HEK293 (cell line): ENCODE data around the gene POU2AF1.

Experiments
- HOXA7 ChIP-seq: sonication (generic); formaldehyde crosslinking; IDR thresholded peaks from 2 replicates; pipeline ENCODE4 v1.8.1; 2022; ENCODE audit warnings: missing genetic modification reagents, borderline replicate concordance
- KLF1 ChIP-seq: fragments of 450-650 bp; formaldehyde crosslinking; IDR thresholded peaks from 2 replicates; pipeline ENCODE4 v1.5.1; 2016; ENCODE audit warnings: missing biosample characterization, missing genetic modification characterization
- KLF10 ChIP-seq: fragments of 450-650 bp; IDR thresholded peaks from 2 replicates; pipeline ENCODE4 v1.5.1; 2018; ENCODE audit warnings: missing biosample characterization, mild to moderate bottlenecking, missing genetic modification characterization
- KLF7 ChIP-seq: fragments of 450-650 bp; formaldehyde crosslinking; IDR thresholded peaks from 2 replicates; pipeline ENCODE4 v1.5.1; 2016; ENCODE audit warnings: missing biosample characterization, missing genetic modification characterization, borderline replicate concordance
- KLF8 ChIP-seq: fragments of 450-650 bp; formaldehyde crosslinking; IDR thresholded peaks from 2 replicates; pipeline ENCODE4 v1.5.1; 2016; ENCODE audit warnings: missing biosample characterization, missing genetic modification characterization
- RBAK ChIP-seq: fragments of 450-650 bp; formaldehyde crosslinking; IDR thresholded peaks from 2 replicates; pipeline ENCODE4 v1.5.1; 2016; ENCODE audit warnings: missing biosample characterization, missing genetic modification characterization
- ZNF302 ChIP-seq: fragments of 450-650 bp; formaldehyde crosslinking; IDR thresholded peaks from 2 replicates; pipeline ENCODE4 v1.5.1; 2016; ENCODE audit warnings: missing biosample characterization, missing genetic modification characterization, low read depth
- ZNF394 ChIP-seq: fragments of 450-650 bp; formaldehyde crosslinking; IDR thresholded peaks from 2 replicates; pipeline ENCODE4 v1.5.1; 2016; ENCODE audit warnings: missing biosample characterization, missing genetic modification characterization, mild to moderate bottlenecking, moderate library complexity, borderline replicate concordance
- ZNF768 ChIP-seq: fragments of 450-650 bp; formaldehyde crosslinking; IDR thresholded peaks from 2 replicates; pipeline ENCODE4 v1.5.1; 2018; ENCODE audit warnings: missing biosample characterization, mild to moderate bottlenecking, missing genetic modification characterization
- TF ChIP-seq, protein P1 (sequence below): fragments of 450-650 bp; formaldehyde crosslinking; IDR thresholded peaks from 2 replicates; pipeline ENCODE4 v1.5.1; 2016; ENCODE audit warnings: missing biosample characterization, missing genetic modification characterization
- TF ChIP-seq, protein P2 (sequence below): fragments of 450-650 bp; formaldehyde crosslinking; IDR thresholded peaks from 2 replicates; pipeline ENCODE4 v1.5.1; 2016; ENCODE audit warnings: missing biosample characterization, missing genetic modification characterization
- TF ChIP-seq, protein P3 (sequence below): fragments of 450-650 bp; formaldehyde crosslinking; IDR thresholded peaks from 2 replicates; pipeline ENCODE4 v1.5.1; 2016; ENCODE audit warnings: missing biosample characterization, missing genetic modification characterization
- TF ChIP-seq, protein P4 (sequence below): fragments of 450-650 bp; formaldehyde crosslinking; IDR thresholded peaks from 2 replicates; pipeline ENCODE4 v1.5.1; 2016; ENCODE audit warnings: missing biosample characterization, missing genetic modification characterization
- TF ChIP-seq, protein P5 (sequence below): fragments of 450-650 bp; formaldehyde crosslinking; IDR thresholded peaks from 2 replicates; pipeline ENCODE4 v1.5.1; 2016; ENCODE audit warnings: missing biosample characterization, missing genetic modification characterization

DNA sequence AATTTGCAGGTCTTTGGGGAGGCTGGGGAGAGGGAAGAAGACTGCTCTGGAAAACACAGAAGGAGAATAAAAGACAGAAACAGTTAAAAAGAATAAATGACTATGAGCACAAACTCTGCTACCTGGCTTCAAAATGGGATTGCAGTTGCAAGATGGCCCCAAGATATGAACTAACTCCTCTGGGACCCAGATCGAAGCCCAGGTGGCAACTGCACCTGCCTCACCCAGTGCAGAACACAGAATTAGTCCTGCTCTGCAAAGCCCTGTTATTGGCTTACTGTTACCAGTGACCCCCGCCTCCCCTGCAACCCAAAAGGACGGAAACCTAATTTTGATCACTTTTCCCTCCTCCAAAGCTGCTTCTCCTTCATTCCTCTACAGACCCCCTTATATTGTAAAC lies 35.9 kb upstream of the POU2AF1 start:
- TF ChIP-seq KLF1 (tag by site-specific recombination), result no peak
- no peak for TF ChIP-seq ZNF768
- TF ChIP-seq KLF8, result no peak
- no peak for TF ChIP-seq KLF10 (tag by site-specific recombination)
- TF ChIP-seq, protein P1, sequence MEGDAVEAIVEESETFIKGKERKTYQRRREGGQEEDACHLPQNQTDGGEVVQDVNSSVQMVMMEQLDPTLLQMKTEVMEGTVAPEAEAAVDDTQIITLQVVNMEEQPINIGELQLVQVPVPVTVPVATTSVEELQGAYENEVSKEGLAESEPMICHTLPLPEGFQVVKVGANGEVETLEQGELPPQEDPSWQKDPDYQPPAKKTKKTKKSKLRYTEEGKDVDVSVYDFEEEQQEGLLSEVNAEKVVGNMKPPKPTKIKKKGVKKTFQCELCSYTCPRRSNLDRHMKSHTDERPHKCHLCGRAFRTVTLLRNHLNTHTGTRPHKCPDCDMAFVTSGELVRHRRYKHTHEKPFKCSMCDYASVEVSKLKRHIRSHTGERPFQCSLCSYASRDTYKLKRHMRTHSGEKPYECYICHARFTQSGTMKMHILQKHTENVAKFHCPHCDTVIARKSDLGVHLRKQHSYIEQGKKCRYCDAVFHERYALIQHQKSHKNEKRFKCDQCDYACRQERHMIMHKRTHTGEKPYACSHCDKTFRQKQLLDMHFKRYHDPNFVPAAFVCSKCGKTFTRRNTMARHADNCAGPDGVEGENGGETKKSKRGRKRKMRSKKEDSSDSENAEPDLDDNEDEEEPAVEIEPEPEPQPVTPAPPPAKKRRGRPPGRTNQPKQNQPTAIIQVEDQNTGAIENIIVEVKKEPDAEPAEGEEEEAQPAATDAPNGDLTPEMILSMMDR, result no peak
- no peak for TF ChIP-seq ZNF394
- TF ChIP-seq ZNF302 (tag by site-specific recombination), result no peak
- TF ChIP-seq, protein P2, sequence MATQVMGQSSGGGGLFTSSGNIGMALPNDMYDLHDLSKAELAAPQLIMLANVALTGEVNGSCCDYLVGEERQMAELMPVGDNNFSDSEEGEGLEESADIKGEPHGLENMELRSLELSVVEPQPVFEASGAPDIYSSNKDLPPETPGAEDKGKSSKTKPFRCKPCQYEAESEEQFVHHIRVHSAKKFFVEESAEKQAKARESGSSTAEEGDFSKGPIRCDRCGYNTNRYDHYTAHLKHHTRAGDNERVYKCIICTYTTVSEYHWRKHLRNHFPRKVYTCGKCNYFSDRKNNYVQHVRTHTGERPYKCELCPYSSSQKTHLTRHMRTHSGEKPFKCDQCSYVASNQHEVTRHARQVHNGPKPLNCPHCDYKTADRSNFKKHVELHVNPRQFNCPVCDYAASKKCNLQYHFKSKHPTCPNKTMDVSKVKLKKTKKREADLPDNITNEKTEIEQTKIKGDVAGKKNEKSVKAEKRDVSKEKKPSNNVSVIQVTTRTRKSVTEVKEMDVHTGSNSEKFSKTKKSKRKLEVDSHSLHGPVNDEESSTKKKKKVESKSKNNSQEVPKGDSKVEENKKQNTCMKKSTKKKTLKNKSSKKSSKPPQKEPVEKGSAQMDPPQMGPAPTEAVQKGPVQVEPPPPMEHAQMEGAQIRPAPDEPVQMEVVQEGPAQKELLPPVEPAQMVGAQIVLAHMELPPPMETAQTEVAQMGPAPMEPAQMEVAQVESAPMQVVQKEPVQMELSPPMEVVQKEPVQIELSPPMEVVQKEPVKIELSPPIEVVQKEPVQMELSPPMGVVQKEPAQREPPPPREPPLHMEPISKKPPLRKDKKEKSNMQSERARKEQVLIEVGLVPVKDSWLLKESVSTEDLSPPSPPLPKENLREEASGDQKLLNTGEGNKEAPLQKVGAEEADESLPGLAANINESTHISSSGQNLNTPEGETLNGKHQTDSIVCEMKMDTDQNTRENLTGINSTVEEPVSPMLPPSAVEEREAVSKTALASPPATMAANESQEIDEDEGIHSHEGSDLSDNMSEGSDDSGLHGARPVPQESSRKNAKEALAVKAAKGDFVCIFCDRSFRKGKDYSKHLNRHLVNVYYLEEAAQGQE (tag by site-specific recombination), result no peak
- no peak for TF ChIP-seq RBAK (tag by site-specific recombination)
- TF ChIP-seq, protein P3, sequence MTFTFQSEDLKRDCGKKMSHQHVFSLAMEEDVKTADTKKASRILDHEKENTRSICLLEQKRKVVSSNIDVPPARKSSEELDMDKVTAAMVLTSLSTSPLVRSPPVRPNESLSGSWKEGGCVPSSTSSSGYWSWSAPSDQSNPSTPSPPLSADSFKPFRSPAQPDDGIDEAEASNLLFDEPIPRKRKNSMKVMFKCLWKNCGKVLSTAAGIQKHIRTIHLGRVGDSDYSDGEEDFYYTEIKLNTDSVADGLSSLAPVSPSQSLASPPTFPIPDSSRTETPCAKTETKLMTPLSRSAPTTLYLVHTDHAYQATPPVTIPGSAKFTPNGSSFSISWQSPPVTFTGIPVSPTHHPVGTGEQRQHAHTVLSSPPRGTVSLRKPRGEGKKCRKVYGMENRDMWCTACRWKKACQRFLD (tag by site-specific recombination), result no peak
- TF ChIP-seq, protein P4, sequence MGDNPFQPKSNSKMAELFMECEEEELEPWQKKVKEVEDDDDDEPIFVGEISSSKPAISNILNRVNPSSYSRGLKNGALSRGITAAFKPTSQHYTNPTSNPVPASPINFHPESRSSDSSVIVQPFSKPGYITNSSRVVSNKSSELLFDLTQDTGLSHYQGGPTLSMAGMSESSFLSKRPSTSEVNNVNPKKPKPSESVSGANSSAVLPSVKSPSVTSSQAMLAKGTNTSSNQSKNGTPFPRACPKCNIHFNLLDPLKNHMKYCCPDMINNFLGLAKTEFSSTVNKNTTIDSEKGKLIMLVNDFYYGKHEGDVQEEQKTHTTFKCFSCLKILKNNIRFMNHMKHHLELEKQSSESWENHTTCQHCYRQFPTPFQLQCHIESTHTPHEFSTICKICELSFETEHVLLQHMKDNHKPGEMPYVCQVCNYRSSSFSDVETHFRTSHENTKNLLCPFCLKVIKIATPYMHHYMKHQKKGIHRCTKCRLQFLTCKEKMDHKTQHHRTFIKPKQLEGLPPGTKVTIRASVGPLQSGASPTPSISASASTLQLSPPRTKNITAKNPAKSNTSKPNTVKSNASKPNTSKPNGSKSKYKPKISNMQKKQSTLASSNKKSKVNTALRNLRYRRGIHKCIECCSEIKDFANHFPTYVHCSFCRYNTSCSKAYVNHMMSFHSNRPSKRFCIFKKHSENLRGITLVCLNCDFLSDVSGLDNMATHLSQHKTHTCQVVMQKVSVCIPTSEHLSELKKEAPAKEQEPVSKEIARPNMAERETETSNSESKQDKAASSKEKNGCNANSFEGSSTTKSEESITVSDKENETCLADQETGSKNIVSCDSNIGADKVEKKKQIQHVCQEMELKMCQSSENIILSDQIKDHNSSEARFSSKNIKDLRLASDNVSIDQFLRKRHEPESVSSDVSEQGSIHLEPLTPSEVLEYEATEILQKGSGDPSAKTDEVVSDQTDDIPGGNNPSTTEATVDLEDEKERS (tag by site-specific recombination), result no peak
- TF ChIP-seq, protein P5, sequence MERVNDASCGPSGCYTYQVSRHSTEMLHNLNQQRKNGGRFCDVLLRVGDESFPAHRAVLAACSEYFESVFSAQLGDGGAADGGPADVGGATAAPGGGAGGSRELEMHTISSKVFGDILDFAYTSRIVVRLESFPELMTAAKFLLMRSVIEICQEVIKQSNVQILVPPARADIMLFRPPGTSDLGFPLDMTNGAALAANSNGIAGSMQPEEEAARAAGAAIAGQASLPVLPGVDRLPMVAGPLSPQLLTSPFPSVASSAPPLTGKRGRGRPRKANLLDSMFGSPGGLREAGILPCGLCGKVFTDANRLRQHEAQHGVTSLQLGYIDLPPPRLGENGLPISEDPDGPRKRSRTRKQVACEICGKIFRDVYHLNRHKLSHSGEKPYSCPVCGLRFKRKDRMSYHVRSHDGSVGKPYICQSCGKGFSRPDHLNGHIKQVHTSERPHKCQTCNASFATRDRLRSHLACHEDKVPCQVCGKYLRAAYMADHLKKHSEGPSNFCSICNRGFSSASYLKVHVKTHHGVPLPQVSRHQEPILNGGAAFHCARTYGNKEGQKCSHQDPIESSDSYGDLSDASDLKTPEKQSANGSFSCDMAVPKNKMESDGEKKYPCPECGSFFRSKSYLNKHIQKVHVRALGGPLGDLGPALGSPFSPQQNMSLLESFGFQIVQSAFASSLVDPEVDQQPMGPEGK (tag by site-specific recombination), result no peak
- no peak for TF ChIP-seq KLF7 (tag by site-specific recombination)
- TF ChIP-seq HOXA7, result no peak
